Osteocyte (in vitro differentiated cells): ENCODE measurements around the gene NXN. TPM values are rescaled to one million over a fixed set of nuclear protein-coding genes. Genes with fewer than 3 reads are reported as not detected.
A peak's percentile ranks its signal among the peaks of the same experiment; 100 is the strongest.
"Not testable (repeated sequence)": the region's sequence is repeated elsewhere in the genome, so short reads cannot be mapped to it uniquely, and the experiment has no call there.

Source experiments
- DNase-seq: peaks from one replicate; pipeline ENCODE4 v3.0.0; 2021; ENCODE audit warnings: mixed read lengths; ENCODE audit not compliant: unreplicated experiment; ENCODE audit errors: extremely low spot score
- H3K27ac Mint-ChIP-seq: one replicate; pipeline ENCODE4 v1.8.0; 2021; ENCODE audit warnings: mild to moderate bottlenecking, mixed read lengths; ENCODE audit not compliant: unreplicated experiment
- H3K27me3 Mint-ChIP-seq: one replicate; pipeline ENCODE4 v1.8.0; 2021; ENCODE audit warnings: mixed read lengths; ENCODE audit not compliant: unreplicated experiment
- H3K36me3 Mint-ChIP-seq: one replicate; pipeline ENCODE4 v1.8.0; 2021; ENCODE audit warnings: mixed read lengths; ENCODE audit not compliant: unreplicated experiment
- H3K4me1 Mint-ChIP-seq: one replicate; pipeline ENCODE4 v1.8.0; 2021; ENCODE audit warnings: mixed read lengths; ENCODE audit not compliant: unreplicated experiment
- H3K4me3 Mint-ChIP-seq: one replicate; pipeline ENCODE4 v1.8.0; 2021; ENCODE audit warnings: mild to moderate bottlenecking, moderate library complexity, mixed read lengths; ENCODE audit not compliant: unreplicated experiment
- H3K9me3 Mint-ChIP-seq: one replicate; pipeline ENCODE4 v1.8.0; 2021; ENCODE audit warnings: mixed read lengths; ENCODE audit not compliant: unreplicated experiment
- total RNA-seq: library from RNA; stranded (reverse); gene quantifications from 2 replicates; pipeline ENCODE4 v1.2.1, GENCODE V29; 2021
- TF ChIP-seq, protein P1 (sequence below): fragments of 200-600 bp; sonication (generic); IDR thresholded peaks from 2 replicates; pipeline ENCODE4 v1.5.0; 2021; ENCODE audit warnings: antibody characterized with exemption, mild to moderate bottlenecking, moderate library complexity

NXN gene
- total RNA-seq, 1 donor from 2014 or later: 123 TPM

DNA sequence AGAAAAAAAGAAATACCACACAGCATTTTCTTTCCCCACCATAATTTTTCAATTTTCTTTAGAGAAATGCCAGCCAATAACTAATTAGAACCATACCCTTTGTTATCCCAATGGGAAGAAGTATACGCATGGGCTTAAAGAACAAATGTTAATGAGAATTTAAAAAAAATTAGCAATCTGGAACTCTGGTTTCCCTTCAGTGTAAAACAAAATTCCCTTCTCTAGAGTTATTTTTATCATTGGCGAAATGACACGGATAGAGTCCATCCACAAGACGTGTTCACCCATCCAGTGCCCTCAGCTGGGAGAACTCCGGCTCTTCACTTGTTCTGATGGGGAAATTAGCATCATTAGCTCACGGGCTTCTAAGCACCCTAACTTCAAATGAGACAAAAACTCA, 3.3 kb downstream of the NXN start:
- peaks cover 57% of the 10 kb centered on the region for H3K4me1 Mint-ChIP-seq
- peak overlapping the region; percentile 94 for H3K4me3 Mint-ChIP-seq
- no peaks in the 10 kb centered on the region for H3K9me3 Mint-ChIP-seq
- DNase-seq: no peak
- TF ChIP-seq, protein P1, sequence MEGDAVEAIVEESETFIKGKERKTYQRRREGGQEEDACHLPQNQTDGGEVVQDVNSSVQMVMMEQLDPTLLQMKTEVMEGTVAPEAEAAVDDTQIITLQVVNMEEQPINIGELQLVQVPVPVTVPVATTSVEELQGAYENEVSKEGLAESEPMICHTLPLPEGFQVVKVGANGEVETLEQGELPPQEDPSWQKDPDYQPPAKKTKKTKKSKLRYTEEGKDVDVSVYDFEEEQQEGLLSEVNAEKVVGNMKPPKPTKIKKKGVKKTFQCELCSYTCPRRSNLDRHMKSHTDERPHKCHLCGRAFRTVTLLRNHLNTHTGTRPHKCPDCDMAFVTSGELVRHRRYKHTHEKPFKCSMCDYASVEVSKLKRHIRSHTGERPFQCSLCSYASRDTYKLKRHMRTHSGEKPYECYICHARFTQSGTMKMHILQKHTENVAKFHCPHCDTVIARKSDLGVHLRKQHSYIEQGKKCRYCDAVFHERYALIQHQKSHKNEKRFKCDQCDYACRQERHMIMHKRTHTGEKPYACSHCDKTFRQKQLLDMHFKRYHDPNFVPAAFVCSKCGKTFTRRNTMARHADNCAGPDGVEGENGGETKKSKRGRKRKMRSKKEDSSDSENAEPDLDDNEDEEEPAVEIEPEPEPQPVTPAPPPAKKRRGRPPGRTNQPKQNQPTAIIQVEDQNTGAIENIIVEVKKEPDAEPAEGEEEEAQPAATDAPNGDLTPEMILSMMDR: no peak
- peak overlapping the region; percentile 91 for H3K27ac Mint-ChIP-seq
- peaks cover 4% of the 10 kb centered on the region for H3K36me3 Mint-ChIP-seq
- no peaks in the 10 kb centered on the region for H3K27me3 Mint-ChIP-seq

DNA sequence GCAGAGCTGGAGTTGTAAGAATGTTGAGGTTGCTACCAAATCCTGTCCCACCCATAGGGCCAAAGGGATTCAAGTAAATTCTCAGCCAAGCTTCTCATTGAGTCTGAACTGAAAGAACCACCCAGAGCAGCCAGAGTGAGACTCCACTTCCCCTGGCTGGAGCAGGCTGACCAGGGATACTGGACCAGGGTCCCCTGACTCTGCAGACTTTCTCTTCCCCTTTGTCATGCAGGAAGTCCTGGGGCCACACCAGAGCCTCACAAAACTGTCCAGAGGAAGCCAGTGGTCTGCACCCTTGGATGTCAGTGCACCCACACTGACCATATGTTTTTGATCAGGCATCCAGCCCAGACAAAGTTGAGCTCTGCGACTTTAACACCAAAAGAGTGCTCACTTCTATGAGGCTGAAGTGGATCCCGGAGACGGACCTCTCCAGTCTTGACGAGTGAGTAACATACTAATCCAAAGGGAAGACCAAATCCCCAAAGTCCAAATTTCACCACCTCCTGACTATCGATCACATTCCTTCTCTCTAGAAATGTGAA, 4.1 kb downstream of the NXN start:
- H3K36me3 Mint-ChIP-seq: peaks cover 4% of the 10 kb centered on the region
- peak overlapping the region; percentile 94 for H3K4me3 Mint-ChIP-seq
- peaks cover 56% of the 10 kb centered on the region for H3K4me1 Mint-ChIP-seq
- TF ChIP-seq, protein P1: no peak
- peak overlapping the region; percentile 91 for H3K27ac Mint-ChIP-seq
- no peak for DNase-seq
- H3K27me3 Mint-ChIP-seq: no peaks in the 10 kb centered on the region
- H3K9me3 Mint-ChIP-seq: no peaks in the 10 kb centered on the region

DNA sequence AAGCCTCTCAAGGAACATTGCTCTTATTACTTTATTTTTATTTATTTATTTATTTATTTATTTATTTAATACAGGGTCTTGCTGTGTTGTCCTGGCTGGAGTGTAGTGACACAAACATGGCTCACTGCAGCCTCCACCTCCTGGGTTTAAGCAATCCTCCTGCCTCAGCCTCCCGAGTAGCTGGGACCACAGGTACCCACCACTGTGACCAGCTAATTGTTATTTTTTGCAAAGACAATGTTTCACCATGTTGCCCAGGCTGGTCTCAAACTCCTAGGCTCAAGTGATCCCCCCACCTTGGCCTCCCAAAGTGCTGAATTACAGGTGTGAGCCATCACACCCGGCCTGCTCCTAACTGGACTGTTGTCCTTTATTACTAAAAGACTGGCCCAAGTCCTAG, 4.8 kb downstream of the NXN start:
- DNase-seq, H3K4me3 Mint-ChIP-seq, H3K27me3 Mint-ChIP-seq, H3K36me3 Mint-ChIP-seq, H3K9me3 Mint-ChIP-seq: not testable (repeated sequence)
- peak overlapping the region; percentile 91 for H3K27ac Mint-ChIP-seq
- peaks cover 62% of the 10 kb centered on the region for H3K4me1 Mint-ChIP-seq

- H3K9me3 Mint-ChIP-seq: no peaks in the 10 kb centered on the region
- H3K4me3 Mint-ChIP-seq: no peak overlapping the region
- no peak for DNase-seq
- TF ChIP-seq, protein P1: no peak
- peaks cover 7% of the 10 kb centered on the region for H3K36me3 Mint-ChIP-seq
- no peaks in the 10 kb centered on the region for H3K27me3 Mint-ChIP-seq
- H3K4me1 Mint-ChIP-seq: peaks cover 78% of the 10 kb centered on the region
- peak overlapping the region; percentile 19 for H3K27ac Mint-ChIP-seq
Measured at GRCh38 chr17:973053-973452, 6.5 kb downstream of the NXN start.

- not testable (repeated sequence) for H3K4me3 Mint-ChIP-seq, H3K27me3 Mint-ChIP-seq, H3K9me3 Mint-ChIP-seq, H3K27ac Mint-ChIP-seq, DNase-seq
- peaks cover 75% of the 10 kb centered on the region for H3K4me1 Mint-ChIP-seq
- peaks cover 11% of the 10 kb centered on the region for H3K36me3 Mint-ChIP-seq
Measured at GRCh38 chr17:971861-972260, 7.7 kb downstream of the NXN start.

GRCh38 chr17:970364-970763, 9.2 kb downstream of the NXN start:
- peaks cover 11% of the 10 kb centered on the region for H3K36me3 Mint-ChIP-seq
- peaks cover 67% of the 10 kb centered on the region for H3K4me1 Mint-ChIP-seq
- DNase-seq: no peak
- TF ChIP-seq, protein P1: no peak
- H3K4me3 Mint-ChIP-seq: peak overlapping the region; percentile 65
- no peaks in the 10 kb centered on the region for H3K27me3 Mint-ChIP-seq
- H3K9me3 Mint-ChIP-seq: no peaks in the 10 kb centered on the region
- H3K27ac Mint-ChIP-seq: peak overlapping the region; percentile 89
